HG03025 (cell line): Measurements from ENCODE around the gene ZNF487.
"Not testable (repeated sequence)": the region's sequence is repeated elsewhere in the genome, so short reads cannot be mapped to it uniquely, and the experiment has no call there.

ENCODE experiments used
- ATAC-seq: cut with Tn5 transposase; IDR thresholded peaks from one replicate; pipeline ENCODE4 v1.9.1; 2021; ENCODE audit warnings: mild to moderate bottlenecking, moderate library complexity; ENCODE audit not compliant: unreplicated experiment, low FRiP score

Gene ZNF487

GRCh38 chr10:43430926-43431663, 5.8 kb upstream of the ZNF487 start:
- no peak for ATAC-seq

GRCh38 chr10:43437141-43437870, 395 bp downstream of the ZNF487 start:
- ATAC-seq = no peak

GRCh38 chr10:43440463-43441134, 3.7 kb downstream of the ZNF487 start:
- ATAC-seq = no peak

- ATAC-seq = no peak
Observed at GRCh38 chr10:43444323-43444722, 7.4 kb downstream of the ZNF487 start.

GRCh38 chr10:43444897-43445466, 8.1 kb downstream of the ZNF487 start:
- ATAC-seq = no peak

GRCh38 chr10:43446219-43447017, 9.5 kb downstream of the ZNF487 start:
- ATAC-seq = not testable (repeated sequence)

GRCh38 chr10:43448742-43449141, 11.8 kb downstream of the ZNF487 start:
- no peak for ATAC-seq

GRCh38 chr10:43452356-43452914, 15.5 kb downstream of the ZNF487 start:
- no peak for ATAC-seq

GRCh38 chr10:43453266-43453831, 16.4 kb downstream of the ZNF487 start:
- ATAC-seq = no peak

- not testable (repeated sequence) for ATAC-seq
Observed at GRCh38 chr10:43454025-43454424, 17.1 kb downstream of the ZNF487 start.

- ATAC-seq = not testable (repeated sequence)
Observed at GRCh38 chr10:43456561-43456960, 19.6 kb downstream of the ZNF487 start.

- ATAC-seq = no peak
Observed at GRCh38 chr10:43458227-43458626, 21.3 kb downstream of the ZNF487 start.

GRCh38 chr10:43461950-43462349, 25.0 kb downstream of the ZNF487 start:
- ATAC-seq = no peak

- ATAC-seq = not testable (repeated sequence)
Observed at GRCh38 chr10:43465086-43465735, 28.3 kb downstream of the ZNF487 start.

GRCh38 chr10:43465736-43466120, 28.8 kb downstream of the ZNF487 start:
- ATAC-seq = not testable (repeated sequence)

- ATAC-seq = no peak
Observed at GRCh38 chr10:43471146-43471545, 34.2 kb downstream of the ZNF487 start.

- ATAC-seq = no peak
Observed at GRCh38 chr10:43471935-43472720, 35.2 kb downstream of the ZNF487 start.

- no peak for ATAC-seq
Observed at GRCh38 chr10:43479275-43479674, 42.4 kb downstream of the ZNF487 start.
